ENCODE data around the gene LIPE.
A peak's percentile ranks its signal among the peaks of the same experiment; 100 is the strongest.

LIPE gene

GRCh38 chr19:42380155-42380554, 47.0 kb downstream of the LIPE start (continued):
- TF ChIP-seq, protein P1, sequence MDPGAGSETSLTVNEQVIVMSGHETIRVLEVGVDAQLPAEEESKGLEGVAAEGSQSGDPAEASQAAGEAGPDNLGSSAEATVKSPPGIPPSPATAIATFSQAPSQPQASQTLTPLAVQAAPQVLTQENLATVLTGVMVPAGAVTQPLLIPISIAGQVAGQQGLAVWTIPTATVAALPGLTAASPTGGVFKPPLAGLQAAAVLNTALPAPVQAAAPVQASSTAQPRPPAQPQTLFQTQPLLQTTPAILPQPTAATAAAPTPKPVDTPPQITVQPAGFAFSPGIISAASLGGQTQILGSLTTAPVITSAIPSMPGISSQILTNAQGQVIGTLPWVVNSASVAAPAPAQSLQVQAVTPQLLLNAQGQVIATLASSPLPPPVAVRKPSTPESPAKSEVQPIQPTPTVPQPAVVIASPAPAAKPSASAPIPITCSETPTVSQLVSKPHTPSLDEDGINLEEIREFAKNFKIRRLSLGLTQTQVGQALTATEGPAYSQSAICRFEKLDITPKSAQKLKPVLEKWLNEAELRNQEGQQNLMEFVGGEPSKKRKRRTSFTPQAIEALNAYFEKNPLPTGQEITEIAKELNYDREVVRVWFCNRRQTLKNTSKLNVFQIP (CRISPR knock-in tag; IDR thresholded peaks at IDR 0.05; ENCODE audit: borderline replicate concordance, low read depth) = no peak
- TF ChIP-seq GLIS3 (CRISPR knock-in tag; IDR thresholded peaks at IDR 0.05) = no peak

GRCh38 chr19:42378225-42379215, 48.7 kb downstream of the LIPE start:
- ATAC-seq = peak; percentile 7; the same call in 1 of the 3 replicates
- TF ChIP-seq, protein P2, sequence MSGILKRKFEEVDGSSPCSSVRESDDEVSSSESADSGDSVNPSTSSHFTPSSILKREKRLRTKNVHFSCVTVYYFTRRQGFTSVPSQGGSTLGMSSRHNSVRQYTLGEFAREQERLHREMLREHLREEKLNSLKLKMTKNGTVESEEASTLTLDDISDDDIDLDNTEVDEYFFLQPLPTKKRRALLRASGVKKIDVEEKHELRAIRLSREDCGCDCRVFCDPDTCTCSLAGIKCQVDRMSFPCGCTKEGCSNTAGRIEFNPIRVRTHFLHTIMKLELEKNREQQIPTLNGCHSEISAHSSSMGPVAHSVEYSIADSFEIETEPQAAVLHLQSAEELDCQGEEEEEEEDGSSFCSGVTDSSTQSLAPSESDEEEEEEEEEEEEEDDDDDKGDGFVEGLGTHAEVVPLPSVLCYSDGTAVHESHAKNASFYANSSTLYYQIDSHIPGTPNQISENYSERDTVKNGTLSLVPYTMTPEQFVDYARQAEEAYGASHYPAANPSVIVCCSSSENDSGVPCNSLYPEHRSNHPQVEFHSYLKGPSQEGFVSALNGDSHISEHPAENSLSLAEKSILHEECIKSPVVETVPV (CRISPR knock-in tag; IDR thresholded peaks at IDR 0.05) = no peak
- TF ChIP-seq ZC3H10 (CRISPR knock-in tag; IDR thresholded peaks at IDR 0.05) (no peak), SNAI2 (CRISPR knock-in tag; IDR thresholded peaks at IDR 0.05) (no peak), CREB5 (CRISPR knock-in tag; IDR thresholded peaks at IDR 0.05; ENCODE audit: low read depth) (no peak), PPARA (CRISPR knock-in tag; IDR thresholded peaks at IDR 0.05; ENCODE audit: borderline replicate concordance) (no peak), RARB (CRISPR knock-in tag; IDR thresholded peaks at IDR 0.05) (no peak), CSDC2 (CRISPR knock-in tag; IDR thresholded peaks at IDR 0.05) (no peak), ZNF70 (CRISPR knock-in tag; IDR thresholded peaks at IDR 0.05) (no peak), ZFP30 (CRISPR knock-in tag; IDR thresholded peaks at IDR 0.05) (no peak), PATZ1 (CRISPR knock-in tag; IDR thresholded peaks at IDR 0.05; ENCODE audit: borderline replicate concordance) (no peak), ZFP3 (CRISPR knock-in tag; IDR thresholded peaks at IDR 0.05) (no peak), ZNF8 (CRISPR knock-in tag; IDR thresholded peaks at IDR 0.05) (no peak), TCF4 (CRISPR knock-in tag; IDR thresholded peaks at IDR 0.05; ENCODE audit: borderline replicate concordance) (no peak)
- TF ChIP-seq, protein P1 (CRISPR knock-in tag; IDR thresholded peaks at IDR 0.05; ENCODE audit: borderline replicate concordance, low read depth) = no peak

GRCh38 chr19:42376177-42376555, 51.0 kb downstream of the LIPE start:
- ATAC-seq = no peak

More at GRCh38 chr19:42376177-42376555, 51.0 kb downstream of the LIPE start:
- TF ChIP-seq, protein P1 (CRISPR knock-in tag; IDR thresholded peaks at IDR 0.05; ENCODE audit: borderline replicate concordance, low read depth) = no peak
- TF ChIP-seq, protein P3, sequence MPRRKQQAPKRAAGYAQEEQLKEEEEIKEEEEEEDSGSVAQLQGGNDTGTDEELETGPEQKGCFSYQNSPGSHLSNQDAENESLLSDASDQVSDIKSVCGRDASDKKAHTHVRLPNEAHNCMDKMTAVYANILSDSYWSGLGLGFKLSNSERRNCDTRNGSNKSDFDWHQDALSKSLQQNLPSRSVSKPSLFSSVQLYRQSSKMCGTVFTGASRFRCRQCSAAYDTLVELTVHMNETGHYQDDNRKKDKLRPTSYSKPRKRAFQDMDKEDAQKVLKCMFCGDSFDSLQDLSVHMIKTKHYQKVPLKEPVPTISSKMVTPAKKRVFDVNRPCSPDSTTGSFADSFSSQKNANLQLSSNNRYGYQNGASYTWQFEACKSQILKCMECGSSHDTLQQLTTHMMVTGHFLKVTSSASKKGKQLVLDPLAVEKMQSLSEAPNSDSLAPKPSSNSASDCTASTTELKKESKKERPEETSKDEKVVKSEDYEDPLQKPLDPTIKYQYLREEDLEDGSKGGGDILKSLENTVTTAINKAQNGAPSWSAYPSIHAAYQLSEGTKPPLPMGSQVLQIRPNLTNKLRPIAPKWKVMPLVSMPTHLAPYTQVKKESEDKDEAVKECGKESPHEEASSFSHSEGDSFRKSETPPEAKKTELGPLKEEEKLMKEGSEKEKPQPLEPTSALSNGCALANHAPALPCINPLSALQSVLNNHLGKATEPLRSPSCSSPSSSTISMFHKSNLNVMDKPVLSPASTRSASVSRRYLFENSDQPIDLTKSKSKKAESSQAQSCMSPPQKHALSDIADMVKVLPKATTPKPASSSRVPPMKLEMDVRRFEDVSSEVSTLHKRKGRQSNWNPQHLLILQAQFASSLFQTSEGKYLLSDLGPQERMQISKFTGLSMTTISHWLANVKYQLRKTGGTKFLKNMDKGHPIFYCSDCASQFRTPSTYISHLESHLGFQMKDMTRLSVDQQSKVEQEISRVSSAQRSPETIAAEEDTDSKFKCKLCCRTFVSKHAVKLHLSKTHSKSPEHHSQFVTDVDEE (CRISPR knock-in tag; IDR thresholded peaks at IDR 0.05) = no peak
- no peak for TF ChIP-seq ZFP30 (CRISPR knock-in tag; IDR thresholded peaks at IDR 0.05)
- TF ChIP-seq SNAI2 (CRISPR knock-in tag; IDR thresholded peaks at IDR 0.05) = no peak
- no peak for TF ChIP-seq BACH2 (CRISPR knock-in tag; IDR thresholded peaks at IDR 0.05; ENCODE audit: borderline replicate concordance)
- TF ChIP-seq PATZ1 (CRISPR knock-in tag; IDR thresholded peaks at IDR 0.05; ENCODE audit: borderline replicate concordance) = no peak
- no peak for TF ChIP-seq ZFP3 (CRISPR knock-in tag; IDR thresholded peaks at IDR 0.05)
- no peak for TF ChIP-seq ISL1 (CRISPR knock-in tag; IDR thresholded peaks at IDR 0.05)
- TF ChIP-seq ZNF70 (CRISPR knock-in tag; IDR thresholded peaks at IDR 0.05) = no peak
- TF ChIP-seq ESRRG (CRISPR knock-in tag; IDR thresholded peaks at IDR 0.05) = no peak
- TF ChIP-seq GLIS3 (CRISPR knock-in tag; IDR thresholded peaks at IDR 0.05) = no peak
- TF ChIP-seq PPARA (CRISPR knock-in tag; IDR thresholded peaks at IDR 0.05; ENCODE audit: borderline replicate concordance) = no peak
- TF ChIP-seq TCF4 (CRISPR knock-in tag; IDR thresholded peaks at IDR 0.05; ENCODE audit: borderline replicate concordance) = no peak
- no peak for TF ChIP-seq TOX (CRISPR knock-in tag; IDR thresholded peaks at IDR 0.05; ENCODE audit: borderline replicate concordance)
- TF ChIP-seq ZC3H10 (CRISPR knock-in tag; IDR thresholded peaks at IDR 0.05) = no peak
